Measurements from ENCODE around the gene SRSF4. TPM values are rescaled to one million over a fixed set of nuclear protein-coding genes. Genes with fewer than 3 reads are reported as not detected.

The SRSF4 gene
- total and polyA plus RNA-seq, 10 of the 15 experiments (the other 5 are each of a cell fraction or from before 2014, with no cell fraction given) = 17.2 to 107 (median 78.6) TPM

- no peak for FAIRE-seq
- POLR2A ChIA-PET = no interaction called here
- no peak for DNase-seq (ENCODE audit: low read depth, low spot score)
- TF ChIP-seq, protein P1, sequence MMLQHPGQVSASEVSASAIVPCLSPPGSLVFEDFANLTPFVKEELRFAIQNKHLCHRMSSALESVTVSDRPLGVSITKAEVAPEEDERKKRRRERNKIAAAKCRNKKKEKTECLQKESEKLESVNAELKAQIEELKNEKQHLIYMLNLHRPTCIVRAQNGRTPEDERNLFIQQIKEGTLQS (IDR thresholded peaks at IDR 0.05; ENCODE audit: borderline replicate concordance, extremely low read depth, low read depth, low read length) = no peak
- TF ChIP-seq POLR2A (IDR thresholded peaks at IDR 0.05; ENCODE audit: low read depth, low read length) (no peak), PAX5 (IDR thresholded peaks at IDR 0.05; ENCODE audit: borderline replicate concordance, low read depth, low read length) (no peak), MTA2 (IDR thresholded peaks at IDR 0.05; ENCODE audit: low read depth) (no peak), HDAC6 (IDR thresholded peaks at IDR 0.05; ENCODE audit: unreplicated experiment) (no peak), CREM (IDR thresholded peaks at IDR 0.05; ENCODE audit: low read depth) (no peak), ZZZ3 (IDR thresholded peaks at IDR 0.05; ENCODE audit: control insufficient read depth, insufficient read length, low read depth) (no peak), GATAD2B (conservative IDR thresholded peaks at IDR 0.05; ENCODE audit: low read depth) (no peak), ZSCAN29 (IDR thresholded peaks at IDR 0.05) (no peak), CREB1 (IDR thresholded peaks at IDR 0.05; ENCODE audit: low read depth) (no peak), SMAD1 (IDR thresholded peaks at IDR 0.05; ENCODE audit: low read depth, partially characterized antibody) (no peak), ZNF24 (IDR thresholded peaks at IDR 0.05) (no peak)
- Histone ChIP-seq H3K79me2 (ENCODE audit: control insufficient read depth, insufficient read depth, low read length) (no peaks in the 10 kb centered on the region), H3K4me2 (ENCODE audit: control insufficient read depth, insufficient read depth) (no peak overlapping the region), H3K36me3 (ENCODE audit: control insufficient read depth in 2 of 2, insufficient read depth in 2 of 2, low read length in 1 of 2) (peaks cover 3 to 27% of the 10 kb centered on the region in 2 experiments), H3K27me3 (replicated peaks in 1 of 2; ENCODE audit: control insufficient read depth in 2 of 2, insufficient read depth in 2 of 2, low read length in 1 of 2) (no peaks in the 10 kb centered on the region), H3K27ac (ENCODE audit: control insufficient read depth, insufficient read depth) (no peak overlapping the region), H3K9ac (ENCODE audit: control insufficient read depth, insufficient read depth, low read length) (no peak overlapping the region), H3K4me3 (no peak overlapping the region), H3K9me3 (replicated peaks; ENCODE audit: control insufficient read depth, insufficient read depth, low read length) (no peaks in the 10 kb centered on the region), H4K20me1 (ENCODE audit: control insufficient read depth, insufficient read depth) (no peaks in the 10 kb centered on the region), H3K4me1 (ENCODE audit: control insufficient read depth, insufficient read depth, low read length) (peaks cover 3% of the 10 kb centered on the region; the same call in 1 of the 2 replicates), H2AFZ (ENCODE audit: control insufficient read depth, low read depth, low read length) (no peak overlapping the region)
- no TSS peak for BruUV-seq (replicated peaks)
- in situ Hi-C loops (cut with MboI) = no loop called here
- CTCF ChIA-PET = interaction anchor here (1.3 to 6.0 kb wide), 14 partner anchors 10 to 416 kb away, joined by 3 to 173 read pairs (median 12); partner anchors contain the start of gene SRSF4
- RAD21 ChIA-PET (ENCODE audit: unreplicated experiment) = interaction anchor here (0.6 to 3.6 kb wide), 7 partner anchors 20 to 324 kb away, joined by 3 to 91 read pairs (median 5); partner anchors contain the start of gene SRSF4
- SMC1A ChIA-PET (ENCODE audit: uncharacterized antibody, unreplicated experiment) = interaction anchor here (0.8 to 8.3 kb wide), 10 partner anchors 18 to 426 kb away, joined by 3 to 127 read pairs (median 6); partner anchors contain the start of genes MECR and SRSF4
- no peak for ATAC-seq
- 100% methylated on average over 5 of the region's 5 CpGs for WGBS (ENCODE audit: insufficient coverage, insufficient replicate concordance, low lambda C conversion rate, missing lambda C conversion rate)
- intact Hi-C loops (cut with micrococcal nuclease; ENCODE audit: unreplicated experiment) = loop anchor here (5.0 to 10.0 kb wide), 3 partner anchors 79 to 416 kb away; partner anchors contain the start of gene TMEM200B
Observed at GRCh38 chr1:29200906-29201594, 19.4 kb upstream of the SRSF4 start.

Measured in GM12878 (cell line).